Amniotic stem cell (primary cell): ENCODE results near the gene IGBP1.
"Not testable (repeated sequence)": the region's sequence is repeated elsewhere in the genome, so short reads cannot be mapped to it uniquely, and the experiment has no call there.

Experiments
- DNase-seq: peaks from one replicate; lab custom pipeline; 2025; lab: John Stamatoyannopoulos, UW

IGBP1 gene

GRCh38 chrX:70166601-70167590 lies 33.6 kb downstream of the IGBP1 start:
- peak; percentile 5 for DNase-seq

- DNase-seq: no peak
Observed at GRCh38 chrX:70168238-70169188, 35.3 kb downstream of the IGBP1 start.

- DNase-seq: no peak
Observed at GRCh38 chrX:70169281-70169680, 36.0 kb downstream of the IGBP1 start.

- no peak for DNase-seq
Observed at GRCh38 chrX:70171624-70172023, 38.4 kb downstream of the IGBP1 start.

- no peak for DNase-seq
Observed at GRCh38 chrX:70172221-70172620, 39.0 kb downstream of the IGBP1 start.

- DNase-seq: no peak
Observed at GRCh38 chrX:70172964-70173363, 39.7 kb downstream of the IGBP1 start.

GRCh38 chrX:70174754-70175153 lies 41.5 kb downstream of the IGBP1 start:
- DNase-seq: no peak

GRCh38 chrX:70175338-70175737 lies 42.1 kb downstream of the IGBP1 start:
- DNase-seq: no peak

GRCh38 chrX:70176938-70177533 lies 43.8 kb downstream of the IGBP1 start, which contains the start of gene DGAT2L6:
DGAT2L6 (plus strand) TSS chrX:70177483; CDS start chrX:70177583, 100 bp downstream.
- no peak for DNase-seq

GRCh38 chrX:70183091-70183490 lies 49.8 kb downstream of the IGBP1 start:
- DNase-seq: no peak

- no peak for DNase-seq
Observed at GRCh38 chrX:70190225-70190624, 57.0 kb downstream of the IGBP1 start.

- DNase-seq: no peak
Observed at GRCh38 chrX:70196961-70197720, 63.9 kb downstream of the IGBP1 start.

GRCh38 chrX:70201732-70202131 lies 68.5 kb downstream of the IGBP1 start:
- DNase-seq: no peak

- no peak for DNase-seq
Observed at GRCh38 chrX:70208479-70208878, 75.2 kb downstream of the IGBP1 start.

- not testable (repeated sequence) for DNase-seq
Observed at GRCh38 chrX:70209570-70209969, 76.3 kb downstream of the IGBP1 start.
